Daoy (cell line): ENCODE results near the gene PCK1. TPM values are rescaled to one million over a fixed set of nuclear protein-coding genes. Genes with fewer than 3 reads are reported as not detected.

Experiments
- DNase-seq: peaks from one replicate; pipeline ENCODE4 v3.0.0-alpha.2; 2015; ENCODE audit warnings: low read depth
- total RNA-seq: library from RNA; depleted of rRNA; stranded (reverse); fragments of >200 nt; shearing (Covaris generic); gene quantifications from 2 replicates; pipeline ENCODE4 v1.2.3, GENCODE V29; 2014; rRNA removed

PCK1 gene
- total RNA-seq, 1 experiment from 2014 or later, result not detected

GRCh38 chr20:57603120-57603519 is 42.2 kb downstream of the PCK1 start:
- no peak for DNase-seq

- DNase-seq, result no peak
These were observed 44.1 kb downstream of the PCK1 start for GRCh38 chr20:57605045-57605444.

GRCh38 chr20:57605878-57606277 is 45.0 kb downstream of the PCK1 start:
- DNase-seq, result no peak

DNA sequence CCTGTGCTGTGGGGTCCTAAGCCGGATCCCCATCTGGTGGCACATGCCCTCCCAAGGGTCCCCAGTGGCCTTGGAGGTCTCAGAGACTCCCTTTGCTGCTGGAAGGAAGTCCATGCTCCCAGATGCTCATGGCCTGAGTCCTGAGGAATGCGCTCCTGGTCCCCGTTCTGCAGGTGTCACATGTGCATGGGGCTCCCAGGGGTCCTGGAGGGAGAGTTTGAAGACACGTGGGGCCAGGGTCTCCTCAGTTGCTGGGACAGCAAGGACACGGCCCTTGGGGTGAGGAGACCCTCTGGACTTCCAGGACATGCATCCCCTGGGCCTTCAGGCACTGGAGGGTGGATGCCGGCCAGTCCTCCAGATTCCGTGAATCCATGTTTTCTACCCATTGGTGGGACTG is 47.6 kb downstream of the PCK1 start:
- no peak for DNase-seq

- DNase-seq, result no peak
These were observed 48.4 kb downstream of the PCK1 start for GRCh38 chr20:57609086-57609841.

DNA sequence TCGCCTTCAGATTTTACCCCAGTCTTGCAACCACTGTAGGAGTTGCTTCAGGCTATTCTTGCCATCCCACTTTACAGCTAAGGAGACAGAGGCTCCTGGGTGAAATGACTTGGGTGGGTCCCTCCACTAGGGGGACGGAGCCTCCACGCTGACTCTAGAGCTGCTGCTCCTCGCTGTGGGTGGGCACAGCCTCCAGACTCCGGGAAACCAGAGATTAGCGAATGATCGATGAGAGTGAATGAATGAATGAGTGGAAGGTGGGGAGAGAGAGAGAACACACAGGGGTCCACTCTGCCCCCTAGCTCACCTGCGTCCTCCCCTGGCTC is 48.9 kb downstream of the PCK1 start:
- no peak for DNase-seq

DNA sequence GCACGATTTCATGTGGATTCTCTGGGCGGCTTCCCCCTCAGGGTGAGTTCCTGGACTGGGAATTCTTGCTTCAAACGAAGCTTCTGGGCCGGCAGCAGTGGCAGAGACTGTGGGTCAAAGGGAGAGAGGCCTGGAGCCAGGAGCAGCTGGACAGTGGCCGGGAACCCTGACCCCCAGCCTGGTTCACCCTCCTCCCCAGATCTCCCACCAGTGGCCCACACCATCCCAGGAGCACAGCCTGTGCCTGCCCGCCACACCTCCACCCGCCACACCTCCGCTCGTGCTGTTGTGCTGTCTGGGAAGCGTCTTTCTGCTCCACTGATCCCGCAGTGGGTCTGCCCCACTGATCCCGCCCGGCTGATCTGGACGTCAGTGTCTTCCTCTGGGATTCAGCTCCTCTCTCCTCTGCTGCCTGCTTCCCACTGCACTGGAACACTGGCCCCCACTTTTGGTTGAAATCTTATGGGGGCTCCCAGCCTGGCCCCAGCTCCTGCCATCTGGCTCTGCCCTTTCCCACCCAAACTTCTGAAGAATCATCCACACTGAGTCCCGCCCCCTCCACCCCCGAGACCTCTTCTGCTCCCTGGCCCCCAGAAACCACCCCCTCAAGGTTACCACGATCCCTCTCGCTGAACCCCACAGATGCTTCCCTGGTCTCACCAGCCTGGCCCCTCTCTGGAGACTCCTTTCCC is 49.5 kb downstream of the PCK1 start:
- no peak for DNase-seq

- DNase-seq, result no peak
These were observed 50.8 kb downstream of the PCK1 start for GRCh38 chr20:57611586-57612311.

DNA sequence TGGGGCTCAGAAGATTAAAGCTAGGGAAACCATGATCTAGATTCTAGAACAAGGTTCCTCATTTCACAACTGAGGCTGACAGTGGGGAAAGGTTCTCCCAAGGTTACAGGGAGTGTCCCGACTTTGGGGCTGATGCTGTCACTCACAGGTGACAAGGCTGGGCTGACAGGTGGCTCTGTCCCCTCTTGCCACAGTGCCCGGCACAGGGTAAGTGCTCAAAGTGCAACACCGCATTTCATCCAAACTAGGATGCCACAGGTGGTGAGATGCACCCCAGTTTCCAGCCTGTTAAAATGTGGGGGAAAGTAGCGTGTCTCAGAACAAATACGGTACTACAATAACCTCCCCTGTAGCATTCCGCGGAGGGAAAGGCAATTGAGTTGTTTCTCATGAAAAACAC is 51.5 kb downstream of the PCK1 start:
- no peak for DNase-seq

GRCh38 chr20:57612916-57613315 is 52.0 kb downstream of the PCK1 start:
- no peak for DNase-seq

- no peak for DNase-seq
These were observed 52.6 kb downstream of the PCK1 start for GRCh38 chr20:57613481-57613921.

DNA sequence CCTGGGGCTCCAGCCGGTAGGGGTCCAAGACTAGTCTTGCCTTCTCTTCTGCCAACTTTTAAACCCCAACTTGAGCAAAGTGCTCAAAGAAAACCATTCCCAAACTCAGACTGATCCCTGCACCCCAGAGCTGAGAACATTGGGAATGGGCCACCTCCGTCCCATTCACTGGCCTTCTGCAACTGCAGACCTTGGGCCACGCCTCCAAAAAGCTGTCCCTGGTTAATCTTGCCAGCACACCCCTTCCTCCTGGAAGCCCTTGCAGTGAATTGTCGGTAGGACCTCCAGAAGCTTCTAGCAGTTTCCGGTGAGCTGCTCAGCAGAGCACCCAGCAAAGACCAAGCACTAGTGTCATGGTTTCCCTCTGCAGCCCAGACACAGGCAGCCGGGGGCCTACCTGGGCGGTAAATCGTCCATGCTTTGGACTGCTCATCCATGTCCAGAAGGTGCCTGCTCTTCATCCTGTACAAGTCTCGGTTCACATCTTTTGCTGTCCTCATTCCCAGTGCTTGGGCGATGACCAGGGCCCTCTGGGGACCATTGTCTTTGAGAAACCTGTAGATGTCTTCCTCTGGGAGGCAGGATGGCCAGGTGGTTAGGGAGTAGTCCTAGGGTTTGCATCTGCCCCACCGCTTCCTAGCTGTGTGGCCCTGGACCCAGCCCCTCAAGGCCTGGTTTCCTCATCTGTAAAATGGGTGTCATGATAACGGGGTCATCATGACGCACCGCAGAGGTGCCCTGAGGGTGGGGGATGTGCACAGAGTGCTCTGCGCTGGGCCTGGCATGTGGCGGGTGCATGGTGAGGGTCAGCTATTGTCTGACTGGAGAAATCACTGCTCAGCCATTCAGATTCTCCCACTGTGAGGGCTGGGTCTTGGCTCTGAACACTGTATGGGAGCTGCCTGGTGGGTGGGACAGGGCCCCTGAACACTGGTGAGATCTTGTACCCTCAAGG is 53.9 kb downstream of the PCK1 start:
- DNase-seq, result no peak

- no peak for DNase-seq
These were observed 54.5 kb downstream of the PCK1 start for GRCh38 chr20:57615445-57615811.

- no peak for DNase-seq
These were observed 55.4 kb downstream of the PCK1 start for GRCh38 chr20:57616143-57616951.

DNA sequence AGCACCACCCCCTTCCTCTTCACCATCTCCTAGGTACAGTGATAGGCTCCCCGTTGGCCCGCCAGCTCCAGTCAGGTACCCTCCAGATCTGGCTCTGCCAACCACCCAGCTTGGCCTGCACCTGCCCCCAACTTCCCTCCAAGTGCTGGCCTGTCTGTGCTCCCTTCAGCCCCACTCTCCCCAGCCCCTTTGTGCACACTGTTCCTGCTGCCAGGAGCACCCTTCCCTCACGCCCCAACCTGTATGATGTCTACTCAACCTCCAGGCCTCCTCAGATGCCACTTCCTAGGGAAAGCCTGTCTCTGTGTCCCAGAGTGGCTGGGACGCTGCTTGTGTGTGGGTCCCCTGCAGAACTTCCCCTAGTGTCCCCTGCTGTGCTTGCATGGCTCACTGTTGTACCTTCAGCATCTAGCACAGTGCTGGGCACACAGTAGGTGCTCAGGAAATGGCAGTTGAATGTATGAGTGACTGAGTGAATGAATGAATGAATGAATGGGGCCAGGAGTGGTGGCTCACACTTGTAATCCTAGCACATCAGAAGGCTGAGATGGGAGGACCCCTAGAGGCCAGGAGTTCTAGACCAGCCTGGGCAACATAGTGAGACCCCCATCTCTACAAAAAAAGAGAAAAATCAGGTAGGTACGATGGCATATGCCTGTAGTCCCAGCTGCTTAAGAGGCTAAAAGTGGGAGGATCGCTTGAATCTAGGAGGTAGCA is 56.3 kb downstream of the PCK1 start:
- no peak for DNase-seq

Other genes with a start within 250 kb of the PCK1 start
- not detected in 2 replicates for gene SPO11, start 231.3 kb upstream of the PCK1 start, total RNA-seq
- 58.7 and 62.1 TPM in 2 replicates for gene RAE1, start 209.9 kb upstream of the PCK1 start, total RNA-seq
- gene RBM38, start 169.7 kb upstream of the PCK1 start, total RNA-seq, result 14.6 and 15.7 TPM in 2 replicates
- gene CTCFL, start 36.0 kb upstream of the PCK1 start, total RNA-seq, result 0.06 TPM in 1 of 2 replicates, not detected in the other
- gene ZBP1, start 59.3 kb downstream of the PCK1 start, total RNA-seq, result 0.11 TPM in 1 of 2 replicates, not detected in the other
- 11.0 and 12.2 TPM in 2 replicates for gene PMEPA1, start 148.9 kb downstream of the PCK1 start, total RNA-seq